ENCODE measurements around the gene LCT. TPM values are rescaled to one million over a fixed set of nuclear protein-coding genes. Genes with fewer than 3 reads are reported as not detected.

LCT gene
- total and polyA plus RNA-seq, 9 of the 15 experiments (the other 6 are each of a cell fraction or from before 2014, with no cell fraction given): 0.01 to 0.04 (median 0.03) TPM; not detected in 4

- Histone ChIP-seq H3K27ac (ENCODE audit: extremely low read depth, low read depth, low read length) (no peak overlapping the region), H3K9me3 (replicated peaks; ENCODE audit: control insufficient read depth, insufficient read depth, low read depth, low read length) (no peaks in the 10 kb centered on the region), H3K4me2 (ENCODE audit: insufficient read depth, low read length) (no peak overlapping the region), H3K9ac (ENCODE audit: insufficient read depth in 1 of 2, low read depth in 2 of 2, low read length in 2 of 2) (no peak overlapping the region), H3K36me3 (ENCODE audit: control insufficient read depth, insufficient read depth, low read length) (peaks cover 94% of the 10 kb centered on the region), H3K4me3 (no peak overlapping the region), H3K4me1 (replicated peaks in 1 of 2; ENCODE audit: control insufficient read depth in 2 of 2, insufficient read depth in 2 of 2, low read length in 2 of 2) (no peaks in the 10 kb centered on the region), H3K9me1 (ENCODE audit: control insufficient read depth, insufficient read depth, low read length) (no peaks in the 10 kb centered on the region), H4K20me1 (replicated peaks; ENCODE audit: control insufficient read depth, insufficient read depth, low read length) (no peaks in the 10 kb centered on the region), H2AFZ (ENCODE audit: low read depth, low read length) (no peak overlapping the region), H3K27me3 (ENCODE audit: control insufficient read depth in 2 of 2, insufficient read depth in 2 of 2, low read length in 2 of 2) (no peaks in the 10 kb centered on the region), H3K79me2 (ENCODE audit: control insufficient read depth, insufficient read depth, low read length) (no peaks in the 10 kb centered on the region)
- WGBS (ENCODE audit: insufficient coverage, low coverage, missing lambda C conversion rate): 88% methylated on average over 3 of the region's 3 CpGs
- in situ Hi-C loops (cut with MboI) (no loop called here), intact Hi-C loops (cut with micrococcal nuclease) (no loop called here)
- no TSS peak for BruUV-seq (replicated peaks)
- DNase-seq (ENCODE audit: extremely low read depth in 1 of 4, low spot score in 3 of 4): no peak
- FAIRE-seq: no peak
- no peak for TF ChIP-seq CBX1 (IDR thresholded peaks at IDR 0.05; ENCODE audit: low read depth)
- ChIA-PET CTCF (ENCODE audit: low intra/inter-chr PET ratio) (no interaction called here), POLR2A (no interaction called here)
- no peak for ATAC-seq
These were observed 12.1 kb upstream of the LCT start for GRCh38 chr2:135849087-135849486.

GRCh38 chr2:135845997-135846396, 9.0 kb upstream of the LCT start:
- Histone ChIP-seq H4K20me1 (replicated peaks; ENCODE audit: control insufficient read depth, insufficient read depth, low read length) (no peaks in the 10 kb centered on the region), H3K9me1 (ENCODE audit: control insufficient read depth, insufficient read depth, low read length) (no peaks in the 10 kb centered on the region), H3K27ac (ENCODE audit: extremely low read depth, low read depth, low read length) (no peak overlapping the region), H3K4me2 (ENCODE audit: insufficient read depth, low read length) (no peak overlapping the region), H3K36me3 (ENCODE audit: control insufficient read depth, insufficient read depth, low read length) (peaks cover 91% of the 10 kb centered on the region), H3K27me3 (ENCODE audit: control insufficient read depth in 2 of 2, insufficient read depth in 2 of 2, low read length in 2 of 2) (no peaks in the 10 kb centered on the region), H3K79me2 (ENCODE audit: control insufficient read depth, insufficient read depth, low read length) (no peaks in the 10 kb centered on the region), H3K4me3 (no peak overlapping the region), H3K4me1 (replicated peaks in 1 of 2; ENCODE audit: control insufficient read depth in 2 of 2, insufficient read depth in 2 of 2, low read length in 2 of 2) (no peaks in the 10 kb centered on the region), H3K9me3 (replicated peaks; ENCODE audit: control insufficient read depth, insufficient read depth, low read depth, low read length) (no peaks in the 10 kb centered on the region), H2AFZ (ENCODE audit: low read depth, low read length) (no peak overlapping the region), H3K9ac (ENCODE audit: insufficient read depth in 1 of 2, low read depth in 2 of 2, low read length in 2 of 2) (no peak overlapping the region)
- in situ Hi-C loops (cut with MboI) (no loop called here), intact Hi-C loops (cut with micrococcal nuclease) (no loop called here)
- FAIRE-seq (no peak), DNase-seq (ENCODE audit: extremely low read depth in 1 of 4, low spot score in 3 of 4) (no peak), ATAC-seq (no peak)
- no TSS peak for BruUV-seq (replicated peaks)
- 96% methylated on average over 5 of the region's 5 CpGs for WGBS (ENCODE audit: insufficient coverage, low coverage, missing lambda C conversion rate)
- ChIA-PET POLR2A (no interaction called here), CTCF (ENCODE audit: low intra/inter-chr PET ratio) (no interaction called here)
- no peak for TF ChIP-seq SIX5 (IDR thresholded peaks at IDR 0.05; ENCODE audit: borderline replicate concordance in 1 of 2, insufficient read depth in 1 of 2, low read depth in 1 of 2, low read length in 2 of 2)
- no peak for TF ChIP-seq E2F4 (CRISPR knock-in tag; IDR thresholded peaks at IDR 0.05; ENCODE audit: low read depth)
- no peak for TF ChIP-seq ZBTB26 (CRISPR knock-in tag; IDR thresholded peaks at IDR 0.05)
- TF ChIP-seq ARID4B (CRISPR knock-in tag; IDR thresholded peaks at IDR 0.05): no peak
- no peak for TF ChIP-seq ZNF354B (CRISPR knock-in tag; IDR thresholded peaks at IDR 0.05)
- no peak for TF ChIP-seq ZNF253 (CRISPR knock-in tag; conservative IDR thresholded peaks at IDR 0.05)

All from K562 (cell line).